Vagina (tissue), 2 donors: Measurements from ENCODE around the gene DDN. TPM values are rescaled to one million over a fixed set of nuclear protein-coding genes. Genes with fewer than 3 reads are reported as not detected.

Experiments
- DNase-seq, 2 donors: peaks; one replicate each; pipeline ENCODE4 v3.0.0-alpha.2; 2017; ENCODE audit errors: extremely low spot score in 2 of 2
- H3K27ac ChIP-seq: fragments of 200-600 bp; sonication (generic); one replicate; pipeline ENCODE4 v1.5.1; 2019
- H3K27me3 ChIP-seq: fragments of 200-600 bp; sonication (generic); one replicate; pipeline ENCODE4 v1.5.1; 2019
- H3K36me3 ChIP-seq, 2 donors: fragments of 200-600 bp; sonication (generic); one replicate each; pipeline ENCODE4 v1.5.1; 2017 to 2019
- H3K4me1 ChIP-seq: fragments of 200-600 bp; sonication (generic); one replicate; pipeline ENCODE4 v1.5.1; 2019
- H3K4me3 ChIP-seq, 2 donors: fragments of 200-600 bp; sonication (generic); 1 replicate in 1 of 2; 2 replicates in 1 of 2; pipeline ENCODE4 v1.5.1; 2016 to 2019
- H3K9me3 ChIP-seq: fragments of 200-600 bp; sonication (generic); one replicate; pipeline ENCODE4 v1.5.1; 2019
- CTCF ChIP-seq, 3 experiments: fragments of 450-650 bp in 2 of 3; fragments of 200-600 bp in 1 of 3; sonication (generic) in 1 of 3; IDR thresholded peaks; one replicate each; pipeline ENCODE4 v1.5.1; 2017 to 2019; ENCODE audit warnings: antibody characterized with exemption in 3 of 3, mild to moderate bottlenecking in 2 of 3, moderate library complexity in 2 of 3
- POLR2A ChIP-seq, 2 donors: fragments of 450-650 bp; IDR thresholded peaks; one replicate each; pipeline ENCODE4 v1.6.1; 2017; ENCODE audit warnings: antibody characterized with exemption in 2 of 2, mild to moderate bottlenecking in 2 of 2, moderate library complexity in 2 of 2
- POLR2AphosphoS5 ChIP-seq, 2 donors: sonication (generic); formaldehyde crosslinking; IDR thresholded peaks; one replicate each; pipeline ENCODE4 v1.9.0; 2017; ENCODE audit warnings: antibody characterized with exemption in 2 of 2, mild to moderate bottlenecking in 2 of 2, low read depth in 1 of 2; ENCODE audit not compliant: insufficient read depth in 1 of 2
- intact Hi-C: fragments of 100-400 bp; cut with DNase I; formaldehyde crosslinking; loops from one replicate; pipeline ENCODE4 v1.15.1; 2023
- total RNA-seq: library from RNA; depleted of rRNA; stranded (reverse); fragments of >200 nt; gene quantifications from one replicate; pipeline ENCODE4 v1.2.3, GENCODE V29; 2016

DDN gene
- total RNA-seq, 1 donor from 2014 or later: not detected

GRCh38 chr12:48979602-48980388 lies 19.4 kb downstream of the DDN start:
- no peak for DNase-seq
- Histone ChIP-seq H3K4me3 (peak overlapping the region; percentile 33 to 37), H3K27me3 (peaks cover 11% of the 10 kb centered on the region), H3K27ac (no peak overlapping the region), H3K9me3 (no peaks in the 10 kb centered on the region), H3K4me1 (peaks cover 42% of the 10 kb centered on the region), H3K36me3 (no peaks in the 10 kb centered on the region)
- intact Hi-C loops: no loop called here
- no peak for TF ChIP-seq CTCF (IDR thresholded peaks at IDR 0.05)
- TF ChIP-seq POLR2AphosphoS5 (IDR thresholded peaks at IDR 0.05; ENCODE audit: insufficient read depth in 1 of 2, low read depth in 1 of 2): no peak
- TF ChIP-seq POLR2A (IDR thresholded peaks at IDR 0.05): no peak

GRCh38 chr12:48978741-48979601 lies 20.2 kb downstream of the DDN start:
- H3K27me3 ChIP-seq: peaks cover 11% of the 10 kb centered on the region
- H3K9me3 ChIP-seq: no peaks in the 10 kb centered on the region
- peaks cover 43% of the 10 kb centered on the region for H3K4me1 ChIP-seq
- peak overlapping the region; percentile 33 to 37 for H3K4me3 ChIP-seq
- no peak for DNase-seq
- TF ChIP-seq CTCF (IDR thresholded peaks at IDR 0.05): no peak
- TF ChIP-seq POLR2A (IDR thresholded peaks at IDR 0.05): no peak
- TF ChIP-seq POLR2AphosphoS5 (IDR thresholded peaks at IDR 0.05; ENCODE audit: insufficient read depth in 1 of 2, low read depth in 1 of 2): no peak
- intact Hi-C loops: no loop called here
- H3K27ac ChIP-seq: no peak overlapping the region
- H3K36me3 ChIP-seq: no peaks in the 10 kb centered on the region

- H3K4me3 ChIP-seq: peak within 1 kb of the TSS; percentile 33 to 37
- peaks cover 47% of the 10 kb centered on the region for H3K4me1 ChIP-seq
- H3K27me3 ChIP-seq: peaks cover 11% of the 10 kb centered on the region
- TF ChIP-seq POLR2A (IDR thresholded peaks at IDR 0.05) (no peak), CTCF (IDR thresholded peaks at IDR 0.05) (no peak), POLR2AphosphoS5 (IDR thresholded peaks at IDR 0.05; ENCODE audit: insufficient read depth in 1 of 2, low read depth in 1 of 2) (no peak)
- no peak for DNase-seq
- H3K36me3 ChIP-seq: no peaks in the 10 kb centered on the region
- intact Hi-C loops: no loop called here
- H3K9me3 ChIP-seq: no peaks in the 10 kb centered on the region
- no peak within 1 kb of the TSS for H3K27ac ChIP-seq
Measured at GRCh38 chr12:48978291-48978740, 20.9 kb downstream of the DDN start, which contains the start of gene WNT1. TSS of gene WNT1 (plus strand) at chr12:48978322. CDS start at chr12:48978651, 329 bp downstream.

GRCh38 chr12:48977290-48978281 lies 21.6 kb downstream of the DDN start:
- Histone ChIP-seq H3K27ac (no peak overlapping the region), H3K36me3 (no peaks in the 10 kb centered on the region), H3K9me3 (no peaks in the 10 kb centered on the region), H3K4me3 (peak overlapping the region; percentile 33 to 37), H3K27me3 (peaks cover 11% of the 10 kb centered on the region), H3K4me1 (peaks cover 48% of the 10 kb centered on the region)
- DNase-seq: no peak
- TF ChIP-seq POLR2AphosphoS5 (IDR thresholded peaks at IDR 0.05; ENCODE audit: insufficient read depth in 1 of 2, low read depth in 1 of 2): no peak
- peak in 2 of 3 experiments; percentile 49 to 60 for TF ChIP-seq CTCF (IDR thresholded peaks at IDR 0.05)
- intact Hi-C loops: no loop called here
